GM18873 (cell line): Measurements from ENCODE around the gene KIF23.

ENCODE experiments used
- ATAC-seq: cut with Tn5 transposase; IDR thresholded peaks from one replicate; pipeline ENCODE4 v1.9.1; 2021; ENCODE audit warnings: mild to moderate bottlenecking, moderate library complexity, moderate number of reproducible peaks; ENCODE audit not compliant: unreplicated experiment, low FRiP score

Gene KIF23

DNA sequence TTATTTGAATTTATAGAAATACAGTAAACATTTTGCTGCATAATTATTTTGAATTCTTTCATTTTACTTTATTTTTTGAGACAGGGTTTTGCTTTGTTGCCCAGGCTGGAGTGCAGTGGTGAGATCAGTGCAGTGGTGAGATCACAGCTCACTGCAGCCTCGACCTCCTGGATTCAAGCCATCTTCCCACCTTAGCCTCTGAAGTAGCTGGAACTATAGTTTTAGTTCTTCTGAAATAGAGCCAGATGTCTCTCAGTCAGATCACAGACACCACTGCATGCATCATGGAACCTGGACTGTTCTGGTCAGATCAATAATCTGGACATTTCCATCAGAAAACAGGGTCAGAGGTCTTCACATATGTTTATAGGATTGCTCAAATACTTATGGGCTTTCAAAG is 46.3 kb downstream of the KIF23 start:
- ATAC-seq: no peak

DNA sequence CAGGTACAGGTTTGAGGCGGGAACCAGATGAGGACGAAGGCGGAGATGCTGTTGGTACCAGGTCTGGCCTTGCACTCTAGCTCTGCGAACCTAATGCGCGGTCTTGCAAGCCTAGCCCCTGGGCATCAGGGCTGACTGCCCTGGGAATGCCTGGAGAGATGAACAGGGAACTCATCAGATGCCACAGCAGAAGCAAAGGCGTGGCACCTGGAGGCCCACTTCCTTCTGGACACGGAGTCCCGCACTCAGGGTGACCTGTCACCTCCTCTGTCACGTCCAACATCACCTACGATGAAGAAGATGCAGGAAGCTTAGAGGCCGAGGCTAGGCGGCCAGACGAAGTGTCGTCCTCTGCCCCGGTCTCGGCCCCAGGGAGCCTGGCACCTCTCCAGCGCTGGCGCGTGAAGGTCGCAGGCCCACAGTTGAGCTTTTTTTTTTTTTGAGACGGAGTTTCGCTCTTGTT is 47.9 kb downstream of the KIF23 start:
- peak; percentile 13 for ATAC-seq

DNA sequence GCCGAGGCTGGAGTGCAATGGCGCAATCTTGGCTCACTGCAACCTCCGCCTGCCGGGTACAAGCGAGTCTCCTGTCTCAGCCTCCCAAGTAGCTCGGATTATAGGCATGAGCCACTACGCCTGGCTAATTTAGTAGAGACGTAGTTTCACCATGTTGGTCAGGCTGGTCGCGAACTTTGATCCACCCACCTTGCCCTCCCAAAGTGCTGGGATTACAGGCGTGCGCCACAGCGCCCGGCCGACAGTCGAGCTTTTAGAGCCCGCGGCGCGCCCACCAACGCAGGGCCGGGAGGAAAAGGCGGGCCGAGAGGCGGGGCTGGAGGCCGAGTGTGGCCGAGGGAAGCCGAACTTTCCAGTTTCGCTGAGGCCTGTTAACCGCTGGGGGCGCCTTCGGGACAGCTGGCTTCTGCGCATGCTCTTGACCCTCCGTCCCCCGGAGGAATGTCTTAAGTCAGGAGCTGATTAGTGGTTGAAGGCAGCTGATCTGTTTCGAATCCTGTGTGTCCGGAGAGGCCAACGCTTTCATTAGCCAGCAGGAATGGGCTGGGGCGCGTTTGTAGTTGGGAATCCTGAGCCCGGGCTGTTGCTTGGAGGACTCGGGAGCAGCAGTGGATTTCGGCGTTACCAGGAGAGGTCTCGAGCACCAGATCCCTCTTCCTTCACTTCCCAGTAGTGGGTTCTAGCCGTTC is 48.5 kb downstream of the KIF23 start:
- ATAC-seq: peak; percentile 66

DNA sequence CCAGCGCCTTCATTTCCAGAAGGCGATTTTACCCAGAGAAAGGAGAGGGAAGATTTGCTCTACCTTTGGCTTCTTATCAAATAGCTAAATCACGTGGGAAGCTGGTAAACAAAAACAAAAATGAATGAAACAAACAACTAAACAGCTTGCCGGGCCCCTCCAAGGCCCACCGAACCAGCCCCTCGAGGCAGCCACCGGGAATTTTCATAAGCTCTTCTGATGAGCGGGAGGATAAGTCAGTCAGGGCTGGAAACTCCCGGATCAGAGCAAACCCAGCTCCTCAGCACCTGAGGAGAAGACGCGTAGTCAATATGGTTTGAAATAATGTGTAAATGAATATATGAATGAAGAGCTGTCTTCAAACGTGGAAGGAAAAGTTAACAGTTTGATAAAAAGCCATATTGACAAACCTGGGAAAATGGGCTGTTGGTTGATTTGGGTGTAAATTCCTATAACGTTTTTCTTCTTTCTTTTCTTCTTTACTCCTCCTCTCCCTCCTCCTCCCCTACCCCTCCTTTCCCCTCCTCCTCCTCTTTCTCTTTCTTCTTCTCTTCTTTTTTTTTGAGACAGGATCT is 49.1 kb downstream of the KIF23 start:
- ATAC-seq: no peak

DNA sequence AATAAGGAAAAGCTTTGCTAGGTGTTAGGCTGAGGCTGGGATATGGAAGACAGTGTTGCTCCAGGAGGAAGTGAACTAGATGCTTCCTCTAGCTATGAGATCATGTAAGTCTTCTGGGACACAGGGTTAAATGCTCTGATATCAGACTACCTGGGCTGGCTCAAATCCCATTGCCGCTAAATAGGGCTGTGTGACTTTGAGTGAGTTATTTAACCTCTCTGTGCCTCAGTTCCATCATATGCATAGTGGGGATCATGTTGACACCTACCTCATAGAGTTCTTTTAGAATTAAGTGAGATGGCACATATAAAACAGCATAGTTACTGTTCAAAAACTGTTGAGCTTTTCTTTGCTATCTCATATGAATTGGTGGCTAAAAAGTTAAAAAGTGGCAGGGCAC is 51.1 kb downstream of the KIF23 start:
- ATAC-seq: no peak

DNA sequence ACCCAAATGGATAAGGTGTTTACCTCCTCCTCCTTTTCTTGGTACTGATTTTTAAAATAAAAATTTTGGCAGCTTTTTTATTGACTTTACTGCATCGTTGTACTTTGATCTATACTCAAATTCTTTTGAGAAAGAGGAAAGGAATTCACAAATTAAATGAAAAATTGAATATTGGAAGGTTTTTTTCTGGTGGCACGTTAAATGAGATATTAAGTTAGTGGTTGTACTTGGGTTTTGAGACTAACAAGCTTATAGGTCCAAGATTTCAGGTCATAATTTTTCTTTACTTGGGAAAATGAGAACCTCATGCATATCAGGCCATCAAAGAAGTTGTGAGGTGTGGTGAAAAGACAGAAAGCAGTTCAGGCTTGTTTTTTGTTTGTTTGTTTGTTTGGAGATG is 52.6 kb downstream of the KIF23 start:
- no peak for ATAC-seq

DNA sequence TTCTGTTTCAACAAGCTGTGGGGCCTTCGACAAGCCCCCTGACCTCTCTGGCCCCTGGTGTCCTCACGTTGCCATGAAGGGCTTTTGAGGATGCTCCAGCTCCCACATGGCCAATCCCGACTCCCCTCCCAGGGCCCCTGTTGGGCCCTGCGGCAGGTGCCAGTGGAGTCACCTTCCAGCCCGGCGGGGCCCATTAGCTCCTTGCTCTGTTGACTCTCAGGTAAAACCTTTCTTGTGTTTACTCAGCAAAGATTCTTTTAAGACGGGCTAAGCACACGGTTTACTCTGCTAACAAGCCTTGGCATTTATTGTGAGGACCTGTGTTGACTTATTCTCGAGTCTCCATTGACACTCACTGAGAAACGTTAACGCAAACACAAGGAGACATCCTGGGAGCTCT is 53.5 kb downstream of the KIF23 start:
- ATAC-seq: no peak

DNA sequence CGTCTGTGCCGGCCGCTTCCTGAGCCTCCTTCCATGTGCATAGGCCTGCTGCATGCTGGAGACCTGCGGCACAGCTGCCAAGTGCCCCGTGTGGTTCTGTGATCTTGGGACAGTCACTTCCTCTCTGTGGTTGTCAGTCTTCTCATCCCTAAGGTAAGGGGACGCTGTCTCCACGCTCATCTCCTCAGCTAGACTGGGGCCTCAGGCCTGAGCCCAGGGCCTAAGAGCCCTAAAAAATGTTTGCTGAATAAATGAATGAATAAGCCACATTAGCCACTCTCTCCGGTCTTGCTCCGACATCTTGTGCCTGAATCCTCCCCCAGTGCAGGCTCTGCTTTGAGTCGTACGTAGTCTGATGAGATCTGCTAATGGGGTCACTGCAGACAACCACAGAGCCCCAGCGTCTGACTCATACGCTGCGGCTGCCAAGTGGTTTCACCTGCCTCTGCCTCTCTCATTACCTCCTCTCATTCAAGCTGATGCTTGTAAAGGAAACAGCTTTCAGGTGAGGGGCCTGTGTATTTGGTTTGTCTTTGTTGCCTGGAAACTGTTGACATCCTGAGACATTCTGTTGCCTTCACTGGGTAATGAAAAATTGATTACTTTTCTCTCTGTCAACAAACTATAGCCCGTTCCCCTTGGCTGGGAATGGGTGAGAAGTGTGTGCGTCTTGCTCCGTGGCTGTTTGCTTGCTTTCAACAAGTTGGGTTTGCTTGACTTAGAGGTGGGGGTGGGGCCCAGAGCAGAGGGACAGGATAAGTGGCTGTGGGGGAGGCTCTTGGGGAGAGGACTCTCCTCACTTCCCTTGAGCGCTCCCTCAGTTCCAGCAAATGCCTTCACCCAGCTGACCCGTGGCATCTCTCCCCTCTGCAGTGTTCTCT is 54.3 kb downstream of the KIF23 start:
- no peak for ATAC-seq

DNA sequence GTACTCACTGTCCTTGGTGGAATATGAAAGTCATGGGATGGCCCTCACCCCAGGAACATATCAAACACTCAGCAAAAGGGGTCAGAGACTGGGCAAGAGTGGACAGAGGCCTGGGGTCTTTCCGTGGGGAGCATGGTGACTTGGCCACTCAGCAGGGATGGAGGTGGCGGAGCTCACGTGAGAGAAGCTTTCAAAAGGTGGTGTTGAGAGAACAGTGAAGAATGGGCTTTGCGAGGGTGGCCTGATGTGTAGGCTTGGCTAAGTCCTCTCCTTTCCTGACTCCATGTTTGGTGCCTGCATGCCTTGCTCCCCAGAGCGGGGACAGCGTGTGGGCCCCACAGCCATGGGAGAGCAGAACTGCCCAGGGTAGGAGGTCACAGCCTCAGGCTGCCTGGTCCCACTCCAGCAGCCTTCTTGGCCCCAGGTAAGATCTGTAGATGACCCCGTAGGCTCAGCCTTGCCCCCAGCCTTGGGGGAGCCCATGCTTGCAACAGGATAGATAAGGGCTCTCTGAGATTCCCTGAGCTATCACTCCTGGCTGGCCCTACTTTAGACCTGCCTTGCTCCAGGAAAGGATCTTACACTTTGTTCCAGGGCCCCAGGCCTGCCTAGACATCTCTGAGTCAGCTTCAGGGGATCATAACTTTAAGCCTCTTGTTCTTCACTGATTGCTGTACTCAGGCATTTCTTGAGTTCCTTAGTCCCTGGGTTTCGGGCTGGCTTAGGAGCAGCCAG is 55.5 kb downstream of the KIF23 start:
- ATAC-seq: no peak

DNA sequence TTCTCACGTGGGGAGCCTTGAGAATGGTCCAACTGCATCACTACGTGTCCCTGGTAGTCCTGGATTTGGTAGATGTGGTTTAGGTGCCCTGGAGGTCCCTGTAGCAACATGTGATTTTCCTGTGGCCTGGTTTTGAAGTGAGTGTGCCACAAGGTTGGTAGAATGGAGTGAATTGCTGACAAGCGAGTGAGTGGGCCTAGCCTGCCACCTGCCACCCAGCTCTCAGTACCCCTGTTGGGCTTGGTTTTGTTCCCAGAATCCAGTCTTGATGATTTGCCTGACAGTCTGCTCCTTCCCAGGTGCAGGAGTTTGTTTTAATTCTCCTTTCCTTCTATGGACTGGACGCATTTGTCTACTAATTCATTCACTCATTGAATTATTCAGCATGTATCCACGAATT is 57.9 kb downstream of the KIF23 start:
- no peak for ATAC-seq

DNA sequence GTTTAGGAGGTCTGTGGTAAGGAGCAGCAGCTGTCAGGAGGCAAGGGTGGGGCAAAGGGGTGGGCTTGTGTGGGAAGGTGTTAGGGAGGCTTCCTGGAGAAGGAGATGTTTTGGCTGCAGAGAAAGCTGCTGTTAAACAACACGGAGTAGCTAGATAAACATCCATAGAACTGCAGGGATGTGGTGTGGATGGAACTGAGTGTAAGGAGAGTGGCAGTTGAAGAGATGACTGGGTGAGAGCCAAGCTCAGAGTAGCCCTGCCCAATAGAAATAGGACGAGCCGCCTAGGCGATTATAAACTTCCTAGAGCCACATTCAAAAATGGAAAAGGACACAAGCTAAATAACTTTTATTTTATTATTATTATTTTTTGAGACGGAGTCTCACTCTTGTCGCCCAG is 58.4 kb downstream of the KIF23 start:
- ATAC-seq: no peak

DNA sequence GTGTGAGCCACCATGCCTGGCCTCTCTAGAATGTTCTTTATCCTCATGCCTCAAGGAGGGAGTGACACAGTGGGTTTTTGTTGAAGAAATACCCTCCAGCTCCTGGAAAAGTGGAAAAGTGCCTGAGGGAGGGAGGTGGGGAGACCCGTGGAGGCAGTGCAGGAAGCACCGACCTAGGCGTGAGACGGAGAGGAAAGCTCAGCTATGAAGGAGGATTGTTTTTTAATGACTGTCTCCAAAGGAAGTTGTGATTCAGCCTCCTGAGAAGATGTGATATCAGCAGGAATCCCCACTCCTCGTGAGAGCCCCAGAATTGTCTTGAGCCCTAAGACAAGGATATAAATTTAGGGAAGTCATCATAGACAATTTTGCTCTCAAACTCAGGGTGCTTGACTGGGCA is 60.1 kb downstream of the KIF23 start:
- ATAC-seq: no peak

DNA sequence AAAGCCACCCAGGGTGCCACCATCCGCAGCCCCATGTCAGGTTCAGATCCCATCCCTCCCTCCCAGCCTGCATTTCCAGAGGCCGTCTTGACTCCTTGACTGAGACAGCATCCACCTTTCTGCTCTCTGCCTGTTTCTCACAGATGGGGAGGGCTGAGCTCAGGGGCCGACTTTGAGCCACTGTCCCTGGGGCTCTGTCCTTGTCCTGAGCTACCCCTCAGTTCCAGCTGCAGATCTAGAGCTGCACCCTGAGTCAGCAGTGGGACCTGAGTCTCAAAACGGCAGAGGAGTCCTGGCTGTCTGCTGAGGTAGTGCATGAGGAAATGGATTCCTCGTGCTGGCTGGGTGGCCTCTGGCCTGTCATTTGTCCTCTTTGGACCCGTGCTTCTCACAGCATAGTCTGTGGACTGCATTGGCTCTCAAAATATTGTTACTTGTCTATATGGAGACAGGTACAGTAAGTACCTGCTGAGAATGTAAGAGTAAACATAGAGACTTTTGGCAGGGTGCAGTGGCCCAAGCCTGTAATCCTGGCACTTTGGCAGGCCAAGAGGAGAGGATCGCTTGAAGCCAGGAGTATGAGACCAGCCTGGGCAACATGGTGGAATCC is 60.8 kb downstream of the KIF23 start:
- ATAC-seq: no peak

DNA sequence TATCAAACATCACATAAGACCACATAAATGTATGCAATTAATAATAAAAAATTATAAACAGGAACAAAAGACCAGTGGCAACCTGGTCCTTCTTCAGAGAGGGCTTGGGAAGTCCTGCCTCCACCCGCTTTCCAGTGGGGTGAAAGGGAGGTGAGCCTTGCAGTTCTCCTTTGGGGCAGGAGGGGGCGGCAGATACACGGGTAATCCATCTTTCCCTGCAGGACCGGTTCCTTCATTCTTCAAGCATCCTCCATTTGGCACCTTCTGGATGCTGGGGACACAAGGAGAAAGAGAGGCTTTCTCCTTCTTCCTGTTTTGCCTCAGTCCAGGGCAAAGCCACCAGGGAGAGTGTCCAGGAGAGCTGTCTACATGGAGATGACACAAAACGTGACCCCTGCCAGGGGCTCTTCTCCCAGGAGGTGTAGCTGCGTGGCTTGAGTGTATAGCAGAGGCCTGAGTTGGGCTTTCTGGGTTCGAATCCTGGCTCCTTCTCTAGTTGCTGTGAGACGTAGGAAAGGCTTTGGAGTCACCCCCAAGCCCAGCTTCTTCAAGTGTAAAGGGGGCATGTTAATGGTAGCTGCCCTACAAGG is 61.7 kb downstream of the KIF23 start:
- no peak for ATAC-seq

DNA sequence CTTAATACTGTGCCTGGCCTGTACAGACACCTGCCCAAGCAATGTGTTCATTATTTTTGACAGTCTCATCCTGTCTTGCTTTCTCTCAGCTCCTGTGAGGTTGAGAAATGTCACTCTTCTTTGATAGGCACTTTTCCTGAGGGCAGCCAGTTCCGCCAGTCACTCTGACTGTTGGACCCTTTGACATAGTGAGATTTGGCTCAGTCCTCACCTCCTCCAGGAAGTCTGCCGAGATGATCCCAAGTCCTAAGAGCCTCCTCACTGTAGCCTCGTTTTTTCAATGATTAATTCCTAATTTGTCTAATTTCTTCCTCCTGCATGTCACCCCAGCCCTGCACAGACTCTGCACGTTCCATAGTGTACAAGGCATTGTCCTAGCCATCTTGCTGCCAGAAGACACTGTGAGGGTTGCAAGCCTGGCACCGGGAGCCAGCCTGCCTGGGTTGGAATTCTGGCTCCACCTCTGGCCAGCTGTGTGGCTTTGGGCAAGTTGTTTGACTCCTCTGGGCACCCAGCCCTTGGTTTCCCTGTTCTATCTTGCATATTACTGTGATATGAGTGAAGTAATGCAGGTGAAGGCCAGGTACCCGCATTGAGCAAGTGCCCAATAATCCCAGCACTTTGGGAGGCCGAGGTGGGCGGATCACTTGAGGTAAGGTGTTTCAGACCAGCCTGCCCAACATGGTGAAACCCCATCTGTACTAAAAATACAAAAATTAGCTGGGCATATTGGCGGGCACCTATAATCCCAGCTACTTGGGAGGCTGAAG is 62.7 kb downstream of the KIF23 start:
- no peak for ATAC-seq

DNA sequence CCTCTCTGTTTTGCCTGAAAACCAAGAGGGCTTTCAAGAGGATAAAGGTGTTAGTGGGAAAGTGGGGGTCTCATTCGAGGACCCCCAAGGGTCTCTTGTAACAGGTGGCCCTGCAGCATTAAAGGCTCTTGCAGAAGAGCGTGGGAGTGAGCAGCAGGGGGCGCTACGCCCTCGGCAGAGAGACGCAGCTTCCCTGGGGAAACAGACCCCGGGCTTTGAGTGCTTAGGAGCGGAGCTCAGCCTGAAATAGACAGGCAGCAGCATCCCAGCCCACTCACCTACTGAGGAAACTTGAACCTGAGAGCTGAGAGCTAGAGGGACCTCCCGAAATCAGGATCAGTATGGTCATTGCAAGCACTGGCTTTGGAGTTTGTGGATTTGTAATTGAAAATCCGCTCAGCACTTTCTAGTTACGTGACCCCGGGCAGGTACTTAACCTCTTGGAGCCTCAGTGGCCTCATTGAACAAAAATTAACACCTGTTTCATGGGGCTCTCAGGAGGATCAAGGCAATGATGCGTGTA is 64.2 kb downstream of the KIF23 start:
- ATAC-seq: no peak

DNA sequence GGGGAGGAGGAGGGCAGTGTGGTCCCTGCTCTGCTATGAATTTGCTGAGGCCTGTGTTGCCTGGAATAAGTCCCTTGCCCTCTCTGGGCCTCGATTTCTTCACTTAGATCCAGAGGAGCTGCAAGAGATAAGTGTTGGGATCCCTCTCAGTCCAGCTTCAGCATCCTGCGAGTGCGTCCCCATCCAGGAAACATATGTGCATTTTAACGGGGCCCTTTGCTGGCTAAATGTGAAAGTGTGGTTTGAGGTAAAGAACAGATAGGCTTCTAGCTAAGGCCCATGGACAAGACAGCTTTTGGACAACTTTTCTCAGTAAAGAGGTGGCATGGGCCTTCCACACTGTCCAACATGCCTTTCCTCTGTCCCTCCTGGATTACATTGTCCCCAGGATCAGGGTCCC is 64.9 kb downstream of the KIF23 start:
- ATAC-seq: no peak

DNA sequence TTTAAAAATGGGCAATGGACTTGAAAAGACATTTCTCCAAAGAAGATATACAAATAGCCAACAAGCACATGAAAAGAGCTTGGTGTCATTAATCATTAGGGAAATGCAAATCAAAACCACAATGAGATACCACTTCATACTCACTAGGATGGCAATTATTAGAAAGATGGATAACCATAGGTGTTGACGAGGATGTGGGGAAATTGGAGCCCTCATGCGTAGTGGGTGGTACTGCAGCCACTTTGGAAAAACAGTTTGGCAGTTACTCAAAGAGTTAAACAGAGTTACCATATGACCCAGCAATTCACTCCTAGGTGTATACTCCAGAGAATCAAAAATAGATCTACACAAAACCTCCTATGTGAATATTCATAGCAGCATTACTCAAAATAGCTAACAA is 65.8 kb downstream of the KIF23 start:
- no peak for ATAC-seq

DNA sequence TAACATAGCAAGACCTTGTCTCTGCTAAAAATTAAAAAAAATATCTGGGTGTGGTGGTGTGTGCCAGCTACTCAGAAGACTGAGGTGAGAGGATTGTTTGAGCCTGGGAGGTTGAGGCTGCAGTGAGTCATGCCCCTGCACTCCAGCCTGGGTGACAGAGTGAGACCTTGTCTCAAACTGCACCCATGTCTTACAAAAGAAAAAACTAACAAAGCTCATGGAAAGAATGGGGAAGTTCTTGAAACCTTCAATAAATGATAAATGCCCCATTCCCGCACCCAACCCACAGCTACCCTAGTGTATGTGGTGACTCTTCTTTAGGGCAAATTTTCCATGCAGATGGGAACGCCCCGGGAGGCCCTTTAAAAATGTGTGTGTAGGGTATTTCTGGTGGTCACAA is 66.8 kb downstream of the KIF23 start:
- ATAC-seq: no peak
